ENCODE data around the gene ZSWIM3. TPM values are rescaled to one million over a fixed set of nuclear protein-coding genes. Genes with fewer than 3 reads are reported as not detected.

ZSWIM3 gene
- total RNA-seq, 3 donors from 2014 or later (not counting 1 experiment from before 2014, with no cell fraction given) = 1.4 to 2.3 (median 1.5) TPM

- TF ChIP-seq, protein P1, sequence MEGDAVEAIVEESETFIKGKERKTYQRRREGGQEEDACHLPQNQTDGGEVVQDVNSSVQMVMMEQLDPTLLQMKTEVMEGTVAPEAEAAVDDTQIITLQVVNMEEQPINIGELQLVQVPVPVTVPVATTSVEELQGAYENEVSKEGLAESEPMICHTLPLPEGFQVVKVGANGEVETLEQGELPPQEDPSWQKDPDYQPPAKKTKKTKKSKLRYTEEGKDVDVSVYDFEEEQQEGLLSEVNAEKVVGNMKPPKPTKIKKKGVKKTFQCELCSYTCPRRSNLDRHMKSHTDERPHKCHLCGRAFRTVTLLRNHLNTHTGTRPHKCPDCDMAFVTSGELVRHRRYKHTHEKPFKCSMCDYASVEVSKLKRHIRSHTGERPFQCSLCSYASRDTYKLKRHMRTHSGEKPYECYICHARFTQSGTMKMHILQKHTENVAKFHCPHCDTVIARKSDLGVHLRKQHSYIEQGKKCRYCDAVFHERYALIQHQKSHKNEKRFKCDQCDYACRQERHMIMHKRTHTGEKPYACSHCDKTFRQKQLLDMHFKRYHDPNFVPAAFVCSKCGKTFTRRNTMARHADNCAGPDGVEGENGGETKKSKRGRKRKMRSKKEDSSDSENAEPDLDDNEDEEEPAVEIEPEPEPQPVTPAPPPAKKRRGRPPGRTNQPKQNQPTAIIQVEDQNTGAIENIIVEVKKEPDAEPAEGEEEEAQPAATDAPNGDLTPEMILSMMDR (IDR thresholded peaks at IDR 0.05) = no peak
- intact Hi-C loops (cut with micrococcal nuclease) = no loop called here
- Histone ChIP-seq H3K36me3 (ENCODE audit: control insufficient read depth, insufficient read depth, low read length) (peaks cover 16% of the 10 kb centered on the region), H3K4me1 (ENCODE audit: control insufficient read depth, insufficient read depth, low read length) (peaks cover 38% of the 10 kb centered on the region), H3K27ac (ENCODE audit: low read length) (peak overlapping the region; percentile 6), H3K9me3 (ENCODE audit: control insufficient read depth, insufficient read depth, low read length) (no peaks in the 10 kb centered on the region), H3K4me3 (ENCODE audit: low read length) (no peak overlapping the region), H3K27me3 (ENCODE audit: control insufficient read depth, insufficient read depth, low read length) (no peaks in the 10 kb centered on the region)
- Mint-ChIP-seq H3K9me3 (no peaks in the 10 kb centered on the region), H3K27ac (peak overlapping the region; percentile 57 to 88), H3K27me3 (ENCODE audit: low read depth in 2 of 2) (no peaks in the 10 kb centered on the region), H3K36me3 (no peaks in the 10 kb centered on the region), H3K4me1 (peaks cover 5 to 24% of the 10 kb centered on the region in 2 donors), H3K4me3 (peak overlapping the region; percentile 79)
- DNase-seq (peak in 1 of 2 donors; percentile 39), ATAC-seq (no peak)
- WGBS (ENCODE audit: insufficient coverage) = 51% methylated on average over 3 of the region's 4 CpGs
These were observed 35.5 kb downstream of the ZSWIM3 start for GRCh38 chr20:45892828-45893500.

GRCh38 chr20:45893831-45894230 lies 36.4 kb downstream of the ZSWIM3 start:
- Histone ChIP-seq H3K4me1 (ENCODE audit: control insufficient read depth, insufficient read depth, low read length) (peaks cover 38% of the 10 kb centered on the region), H3K36me3 (ENCODE audit: control insufficient read depth, insufficient read depth, low read length) (peaks cover 17% of the 10 kb centered on the region), H3K9me3 (ENCODE audit: control insufficient read depth, insufficient read depth, low read length) (no peaks in the 10 kb centered on the region), H3K4me3 (ENCODE audit: low read length) (no peak overlapping the region), H3K27me3 (ENCODE audit: control insufficient read depth, insufficient read depth, low read length) (no peaks in the 10 kb centered on the region), H3K27ac (ENCODE audit: low read length) (no peak overlapping the region)
- peaks cover 5 to 24% of the 10 kb centered on the region in 2 donors for H3K4me1 Mint-ChIP-seq
- no peaks in the 10 kb centered on the region for H3K27me3 Mint-ChIP-seq (ENCODE audit: low read depth in 2 of 2)
- TF ChIP-seq, protein P1 (IDR thresholded peaks at IDR 0.05) = no peak
- no peaks in the 10 kb centered on the region for H3K36me3 Mint-ChIP-seq
- WGBS (ENCODE audit: insufficient coverage) = 96% methylated on average over 2 of the region's 4 CpGs
- no peak for ATAC-seq
- H3K4me3 Mint-ChIP-seq = peak overlapping the region; percentile 42
- intact Hi-C loops (cut with micrococcal nuclease) = no loop called here
- H3K27ac Mint-ChIP-seq = no peak overlapping the region
- H3K9me3 Mint-ChIP-seq = no peaks in the 10 kb centered on the region
- DNase-seq = no peak

DNA sequence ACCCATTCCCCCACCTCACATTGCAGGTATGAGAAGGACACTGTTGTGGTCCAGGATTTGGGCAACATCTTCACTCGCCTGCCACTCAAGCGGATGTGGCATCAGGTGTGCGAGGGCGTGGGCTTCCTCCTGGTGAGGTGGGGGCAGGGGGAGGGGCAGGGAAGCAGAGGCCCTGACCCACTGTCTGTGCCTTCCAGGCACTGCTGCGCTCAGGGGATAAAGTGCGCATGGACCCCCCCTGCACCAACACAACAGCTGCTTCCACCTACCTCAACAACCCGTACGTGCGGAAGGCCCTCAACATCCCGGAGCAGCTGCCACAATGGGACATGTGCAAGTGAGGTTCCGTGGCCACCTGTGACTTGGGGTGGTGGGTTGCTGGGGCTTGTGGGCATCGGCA lies 37.4 kb downstream of the ZSWIM3 start:
- H3K27ac ChIP-seq (ENCODE audit: low read length) = no peak overlapping the region
- ATAC-seq (no peak), DNase-seq (no peak)
- Mint-ChIP-seq H3K27ac (no peak overlapping the region), H3K4me3 (no peak overlapping the region), H3K4me1 (peaks cover 5 to 24% of the 10 kb centered on the region in 2 donors), H3K9me3 (no peaks in the 10 kb centered on the region), H3K27me3 (ENCODE audit: low read depth in 2 of 2) (no peaks in the 10 kb centered on the region), H3K36me3 (no peaks in the 10 kb centered on the region)
- WGBS (ENCODE audit: insufficient coverage) = 79% methylated on average over 12 of the region's 12 CpGs
- H3K4me1 ChIP-seq (ENCODE audit: control insufficient read depth, insufficient read depth, low read length) = peaks cover 38% of the 10 kb centered on the region
- no peak overlapping the region for H3K4me3 ChIP-seq (ENCODE audit: low read length)
- intact Hi-C loops (cut with micrococcal nuclease) = no loop called here
- H3K9me3 ChIP-seq (ENCODE audit: control insufficient read depth, insufficient read depth, low read length) = no peaks in the 10 kb centered on the region
- TF ChIP-seq, protein P1 (IDR thresholded peaks at IDR 0.05) = no peak
- H3K27me3 ChIP-seq (ENCODE audit: control insufficient read depth, insufficient read depth, low read length) = no peaks in the 10 kb centered on the region
- peaks cover 17% of the 10 kb centered on the region for H3K36me3 ChIP-seq (ENCODE audit: control insufficient read depth, insufficient read depth, low read length)

All from natural killer cell (primary cell).